Renal pelvis (tissue), 4 donors: ENCODE results near the gene IQCM. TPM values are rescaled to one million over a fixed set of nuclear protein-coding genes. Genes with fewer than 3 reads are reported as not detected.

Experiments used
- DNase-seq: peaks from one replicate; pipeline ENCODE4 v3.0.0-alpha.2; 2013
- polyA plus RNA-seq, 3 donors: library from polyadenylated mRNA; unstranded; fragments of 120-200 nt; gene quantifications; one replicate each; pipeline ENCODE4 v1.2.1, GENCODE V29; 2013; ENCODE audit not compliant: insufficient read length in 3 of 3

The IQCM gene
- polyA plus RNA-seq, 3 donors: not detected

- DNase-seq: no peak
These were observed 34.5 kb downstream of the IQCM start for GRCh38 chr4:149781150-149781549.

- no peak for DNase-seq
These were observed 47.2 kb downstream of the IQCM start for GRCh38 chr4:149768477-149768876.

GRCh38 chr4:149766135-149766534, 49.5 kb downstream of the IQCM start:
- DNase-seq: no peak

GRCh38 chr4:149765630-149766029, 50.0 kb downstream of the IQCM start:
- no peak for DNase-seq

GRCh38 chr4:149755969-149756368, 59.7 kb downstream of the IQCM start:
- DNase-seq: no peak

GRCh38 chr4:149754526-149754925, 61.1 kb downstream of the IQCM start:
- DNase-seq: no peak

GRCh38 chr4:149752729-149753128, 62.9 kb downstream of the IQCM start:
- no peak for DNase-seq

- no peak for DNase-seq
These were observed 64.5 kb downstream of the IQCM start for GRCh38 chr4:149751174-149751573.

GRCh38 chr4:149749784-149750183, 65.9 kb downstream of the IQCM start:
- no peak for DNase-seq

- DNase-seq: no peak
These were observed 68.0 kb downstream of the IQCM start for GRCh38 chr4:149747646-149748045.

- DNase-seq: no peak
These were observed 69.4 kb downstream of the IQCM start for GRCh38 chr4:149746276-149746675.

GRCh38 chr4:149741186-149741831, 74.3 kb downstream of the IQCM start:
- DNase-seq: no peak

- DNase-seq: no peak
These were observed 77.5 kb downstream of the IQCM start for GRCh38 chr4:149738156-149738555.

- DNase-seq: no peak
These were observed 79.8 kb downstream of the IQCM start for GRCh38 chr4:149735796-149736195.

- DNase-seq: no peak
These were observed 87.2 kb downstream of the IQCM start for GRCh38 chr4:149728444-149728843.

- no peak for DNase-seq
These were observed 88.0 kb downstream of the IQCM start for GRCh38 chr4:149727663-149728062.

- DNase-seq: no peak
These were observed 92.6 kb downstream of the IQCM start for GRCh38 chr4:149723065-149723464.

GRCh38 chr4:149719806-149720205, 95.8 kb downstream of the IQCM start:
- peak; percentile 16 for DNase-seq

GRCh38 chr4:149719357-149719756, 96.3 kb downstream of the IQCM start:
- DNase-seq: no peak

GRCh38 chr4:149718500-149718899, 97.1 kb downstream of the IQCM start:
- DNase-seq: no peak

GRCh38 chr4:149716728-149717127, 98.9 kb downstream of the IQCM start:
- no peak for DNase-seq

GRCh38 chr4:149715822-149716585, 99.6 kb downstream of the IQCM start:
- no peak for DNase-seq

GRCh38 chr4:149713031-149713430, 102.6 kb downstream of the IQCM start:
- DNase-seq: no peak
